Effector memory CD4-positive, alpha-beta T cell (primary cell): ENCODE measurements around the gene ADGRB3.

ENCODE experiments used
- DNase-seq, 3 donors: peaks; one replicate each; pipeline ENCODE4 v3.0.0-alpha.2; 2020
- H3K27ac ChIP-seq: 2 replicates; pipeline ENCODE4 v1.7.0; 2013; ENCODE audit warnings: mild to moderate bottlenecking, low read length, moderate library complexity; ENCODE audit not compliant: insufficient read depth, poor library complexity, severe bottlenecking
- H3K27me3 ChIP-seq: replicated peaks from 2 replicates; pipeline ENCODE4 v1.7.0; 2013; ENCODE audit warnings: mild to moderate bottlenecking, low read length; ENCODE audit not compliant: insufficient read depth, control insufficient read depth, poor library complexity, severe bottlenecking
- H3K36me3 ChIP-seq: 2 replicates; pipeline ENCODE4 v1.7.0; 2013; ENCODE audit warnings: mild to moderate bottlenecking, low read length, moderate library complexity; ENCODE audit not compliant: control insufficient read depth, insufficient read depth
- H3K4me1 ChIP-seq: 2 replicates; pipeline ENCODE4 v1.7.0; 2013; ENCODE audit warnings: low read length, mild to moderate bottlenecking; ENCODE audit not compliant: control insufficient read depth, insufficient read depth, poor library complexity, severe bottlenecking
- H3K4me3 ChIP-seq: 2 replicates; pipeline ENCODE4 v1.7.0; 2013; ENCODE audit warnings: low read length, low read depth, mild to moderate bottlenecking; ENCODE audit not compliant: insufficient read depth, poor library complexity, severe bottlenecking
- H3K9me3 ChIP-seq: 2 replicates; pipeline ENCODE4 v1.7.0; 2013; ENCODE audit warnings: mild to moderate bottlenecking, low read length, moderate library complexity; ENCODE audit not compliant: control insufficient read depth

The ADGRB3 gene

GRCh38 chr6:69370763-69371162, 735.7 kb downstream of the ADGRB3 start:
- Histone ChIP-seq H3K4me1 (no peaks in the 10 kb centered on the region), H3K9me3 (no peaks in the 10 kb centered on the region), H3K27ac (no peak overlapping the region), H3K4me3 (no peak overlapping the region), H3K36me3 (no peaks in the 10 kb centered on the region), H3K27me3 (no peaks in the 10 kb centered on the region)
- no peak for DNase-seq

GRCh38 chr6:69378326-69378725, 743.2 kb downstream of the ADGRB3 start:
- no peak for DNase-seq
- no peak overlapping the region for H3K27ac ChIP-seq
- H3K36me3 ChIP-seq: no peaks in the 10 kb centered on the region
- no peak overlapping the region for H3K4me3 ChIP-seq
- no peaks in the 10 kb centered on the region for H3K4me1 ChIP-seq
- H3K27me3 ChIP-seq: no peaks in the 10 kb centered on the region
- H3K9me3 ChIP-seq: no peaks in the 10 kb centered on the region

DNA sequence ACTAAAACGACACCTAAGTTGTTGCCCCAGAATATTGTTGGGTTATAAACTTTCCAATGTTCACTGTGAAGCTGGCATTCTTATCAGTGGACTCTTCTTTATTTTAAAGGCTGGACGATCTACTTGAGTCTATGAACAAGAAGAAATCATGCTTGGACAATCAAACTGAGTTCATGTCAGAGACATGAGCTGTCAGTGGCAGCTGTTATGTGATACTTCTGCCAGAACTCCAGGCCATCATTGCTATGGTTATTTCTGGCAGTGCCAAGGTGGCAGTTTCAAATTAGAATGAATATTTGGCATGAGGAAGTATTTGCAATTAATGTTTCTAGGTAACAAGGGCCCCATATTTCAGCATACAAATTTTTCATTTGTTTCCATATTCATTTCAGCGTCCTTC, 744.4 kb downstream of the ADGRB3 start:
- no peaks in the 10 kb centered on the region for H3K27me3 ChIP-seq
- H3K9me3 ChIP-seq: no peaks in the 10 kb centered on the region
- H3K4me3 ChIP-seq: no peak overlapping the region
- no peaks in the 10 kb centered on the region for H3K4me1 ChIP-seq
- no peak overlapping the region for H3K27ac ChIP-seq
- no peak for DNase-seq
- no peaks in the 10 kb centered on the region for H3K36me3 ChIP-seq

DNA sequence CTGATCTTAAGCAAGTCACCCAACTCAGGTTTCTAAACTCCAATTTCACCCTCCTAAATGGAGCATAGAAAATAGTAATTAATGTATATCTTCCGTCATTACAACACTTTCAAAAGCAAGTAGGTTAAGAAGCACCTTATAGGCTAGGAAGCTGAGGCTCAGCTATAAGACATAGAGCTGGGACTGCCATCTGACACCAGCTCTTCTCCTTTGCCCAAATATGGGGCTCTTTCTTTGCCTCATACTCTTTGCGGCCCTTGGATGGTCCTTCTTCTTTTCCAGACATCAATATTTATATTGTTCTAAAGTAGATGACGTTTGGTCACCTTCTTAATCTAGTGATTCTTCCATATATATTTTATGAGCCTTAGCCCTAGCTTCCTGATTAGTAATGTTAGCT, 748.5 kb downstream of the ADGRB3 start:
- no peak overlapping the region for H3K27ac ChIP-seq
- H3K27me3 ChIP-seq: no peaks in the 10 kb centered on the region
- no peaks in the 10 kb centered on the region for H3K9me3 ChIP-seq
- no peaks in the 10 kb centered on the region for H3K36me3 ChIP-seq
- H3K4me3 ChIP-seq: no peak overlapping the region
- DNase-seq: no peak
- no peaks in the 10 kb centered on the region for H3K4me1 ChIP-seq

DNA sequence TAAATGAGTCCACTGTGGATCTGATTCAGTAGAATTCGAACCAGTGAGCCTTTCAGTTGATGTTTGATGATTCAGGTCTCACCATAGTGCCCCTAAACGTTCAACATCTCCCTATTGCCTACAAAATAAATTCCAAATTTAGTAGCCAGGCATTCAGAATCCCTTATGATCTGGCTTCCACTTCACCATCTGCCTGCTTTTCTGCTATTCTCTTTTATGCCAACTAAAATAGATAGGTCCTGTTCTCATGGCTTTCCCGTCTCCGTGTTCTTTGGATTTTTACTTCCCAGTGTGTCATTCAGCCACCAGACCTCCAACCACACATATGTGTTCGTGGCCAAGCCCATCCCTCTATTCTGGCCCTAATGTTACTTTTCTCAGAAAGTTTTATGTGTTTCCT, 751.3 kb downstream of the ADGRB3 start:
- H3K9me3 ChIP-seq: no peaks in the 10 kb centered on the region
- H3K27ac ChIP-seq: no peak overlapping the region
- H3K4me1 ChIP-seq: no peaks in the 10 kb centered on the region
- no peaks in the 10 kb centered on the region for H3K36me3 ChIP-seq
- DNase-seq: no peak
- H3K4me3 ChIP-seq: no peak overlapping the region
- H3K27me3 ChIP-seq: no peaks in the 10 kb centered on the region

GRCh38 chr6:69390125-69390524, 755.0 kb downstream of the ADGRB3 start:
- H3K4me1 ChIP-seq: no peaks in the 10 kb centered on the region
- H3K27ac ChIP-seq: no peak overlapping the region
- no peak for DNase-seq
- no peaks in the 10 kb centered on the region for H3K36me3 ChIP-seq
- H3K9me3 ChIP-seq: no peaks in the 10 kb centered on the region
- H3K4me3 ChIP-seq: no peak overlapping the region
- no peaks in the 10 kb centered on the region for H3K27me3 ChIP-seq

DNA sequence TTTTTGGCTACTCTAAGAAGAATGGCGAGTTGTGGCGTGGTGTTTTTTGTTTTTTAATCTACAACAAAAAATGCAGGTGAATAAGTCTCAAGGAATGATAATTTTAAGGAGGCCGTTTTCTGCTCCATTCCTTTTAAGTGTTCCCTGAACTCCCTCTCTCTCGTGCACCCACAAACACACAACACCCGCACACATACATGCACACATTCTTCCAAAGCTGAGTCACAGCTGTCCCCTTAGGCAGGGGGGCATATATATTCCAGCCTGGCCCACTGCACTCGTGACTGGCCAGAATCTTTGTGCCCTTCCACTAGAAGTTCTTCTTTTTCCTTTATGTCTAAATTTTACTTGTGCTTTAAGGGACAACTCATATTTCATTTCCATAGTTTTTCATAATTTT, 756.0 kb downstream of the ADGRB3 start:
- H3K4me3 ChIP-seq: no peak overlapping the region
- no peak for DNase-seq
- no peaks in the 10 kb centered on the region for H3K36me3 ChIP-seq
- H3K4me1 ChIP-seq: no peaks in the 10 kb centered on the region
- no peaks in the 10 kb centered on the region for H3K9me3 ChIP-seq
- H3K27ac ChIP-seq: no peak overlapping the region
- no peaks in the 10 kb centered on the region for H3K27me3 ChIP-seq

GRCh38 chr6:69392745-69393144, 757.7 kb downstream of the ADGRB3 start:
- no peaks in the 10 kb centered on the region for H3K36me3 ChIP-seq
- H3K4me3 ChIP-seq: no peak overlapping the region
- H3K27me3 ChIP-seq: no peaks in the 10 kb centered on the region
- no peak overlapping the region for H3K27ac ChIP-seq
- DNase-seq: no peak
- no peaks in the 10 kb centered on the region for H3K4me1 ChIP-seq
- H3K9me3 ChIP-seq: no peaks in the 10 kb centered on the region

DNA sequence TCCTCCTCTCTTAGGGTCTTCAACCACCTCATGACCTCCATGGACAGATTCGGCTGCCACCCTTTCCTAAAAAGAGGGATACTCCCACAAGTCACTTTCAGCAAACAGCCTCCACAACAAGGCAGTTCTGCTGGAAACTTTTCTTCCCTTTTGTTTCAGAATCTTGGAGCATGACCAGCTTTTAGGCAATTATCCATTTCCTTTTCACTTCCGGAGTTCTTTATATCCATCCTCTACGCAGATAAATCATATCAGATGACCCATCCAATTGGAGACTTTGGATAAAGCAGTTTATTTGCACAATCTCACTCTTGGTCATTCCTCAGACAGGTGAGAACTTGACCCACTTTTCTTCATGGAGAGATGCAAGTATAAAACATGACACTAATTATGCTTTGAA, 763.2 kb downstream of the ADGRB3 start:
- Histone ChIP-seq H3K4me3 (no peak overlapping the region), H3K4me1 (no peaks in the 10 kb centered on the region), H3K27ac (no peak overlapping the region), H3K36me3 (no peaks in the 10 kb centered on the region), H3K9me3 (no peaks in the 10 kb centered on the region), H3K27me3 (no peaks in the 10 kb centered on the region)
- DNase-seq: no peak

DNA sequence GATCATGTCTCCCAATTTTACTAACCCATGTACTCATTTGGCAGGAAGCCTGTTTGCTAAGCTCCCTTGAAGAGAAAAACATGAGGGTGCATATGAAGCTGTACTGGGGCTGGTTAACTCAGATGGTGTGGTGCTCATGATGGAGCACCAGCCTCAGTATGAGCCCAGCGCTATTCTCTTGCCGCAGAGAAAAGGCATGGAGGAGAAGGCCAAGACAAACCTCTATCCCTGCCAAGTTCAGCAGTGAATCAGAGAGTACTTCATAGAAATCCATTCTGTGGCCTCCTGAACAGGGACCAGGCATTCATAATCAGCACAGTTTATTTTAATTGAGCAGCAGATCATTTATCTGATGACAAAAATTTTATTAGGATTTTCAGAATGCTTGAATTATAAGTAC, 763.6 kb downstream of the ADGRB3 start:
- Histone ChIP-seq H3K4me1 (no peaks in the 10 kb centered on the region), H3K4me3 (no peak overlapping the region), H3K36me3 (no peaks in the 10 kb centered on the region), H3K27me3 (no peaks in the 10 kb centered on the region), H3K27ac (no peak overlapping the region), H3K9me3 (no peaks in the 10 kb centered on the region)
- DNase-seq: no peak

- Histone ChIP-seq H3K4me1 (no peaks in the 10 kb centered on the region), H3K36me3 (no peaks in the 10 kb centered on the region), H3K27me3 (no peaks in the 10 kb centered on the region), H3K4me3 (no peak overlapping the region), H3K9me3 (no peaks in the 10 kb centered on the region), H3K27ac (no peak overlapping the region)
- DNase-seq: no peak
These were observed 773.8 kb downstream of the ADGRB3 start for GRCh38 chr6:69408886-69409285.
